GM23338 (cell line): Measurements from ENCODE around the gene TRIM54. TPM values are rescaled to one million over a fixed set of nuclear protein-coding genes. Genes with fewer than 3 reads are reported as not detected.

Experiments used
- CREB1 ChIP-seq: fragments of 250-450 bp; sonication (Bioruptor Pico); IDR thresholded peaks from 2 replicates; pipeline ENCODE4 v1.5.0; 2020; ENCODE audit warnings: low read depth, mild to moderate bottlenecking, moderate library complexity
- EZH2phosphoT487 ChIP-seq: fragments of 200-600 bp; sonication (generic); IDR thresholded peaks from one replicate; pipeline ENCODE4 v1.8.1; 2018; ENCODE audit warnings: antibody characterized with exemption; ENCODE audit not compliant: unreplicated experiment
- POLR2AphosphoS5 ChIP-seq: IDR thresholded peaks from 2 replicates; pipeline ENCODE4 v1.6.1; 2016; ENCODE audit warnings: antibody characterized with exemption, low read depth
- REST ChIP-seq: IDR thresholded peaks from one replicate; pipeline ENCODE4 v1.6.1; 2018; ENCODE audit warnings: antibody characterized with exemption; ENCODE audit not compliant: unreplicated experiment
- STAT1 ChIP-seq: IDR thresholded peaks from one replicate; pipeline ENCODE4 v1.6.1; 2016; ENCODE audit warnings: antibody characterized with exemption; ENCODE audit not compliant: unreplicated experiment
- ZNF331 ChIP-seq: fragments of 250-450 bp; sonication (Bioruptor Pico); IDR thresholded peaks from 2 replicates; pipeline ENCODE4 v1.5.0; 2020; ENCODE audit warnings: low read depth, mild to moderate bottlenecking, moderate library complexity
- polyA plus RNA-seq: library from polyadenylated mRNA; unstranded; fragments of >200 nt; fragmentation: Nextera tagmentation; extraction: Ambion mirVana; gene quantifications from 2 replicates; pipeline ENCODE4 v1.2.1, GENCODE V29; 2016
- total RNA-seq: library from RNA; depleted of rRNA; stranded (reverse); fragments of >200 nt; shearing (Covaris generic); gene quantifications from 2 replicates; pipeline ENCODE4 v1.2.3, GENCODE V29; 2014
- TF ChIP-seq, protein P1 (sequence below): fragments of 250-450 bp; sonication (Bioruptor Pico); IDR thresholded peaks from 2 replicates; pipeline ENCODE4 v1.5.0; 2020; ENCODE audit warnings: mild to moderate bottlenecking, moderate library complexity

TRIM54 gene
- total and polyA plus RNA-seq, 2 experiments from 2014 or later = 1.6 to 3.3 TPM

GRCh38 chr2:27306573-27307286, 24.5 kb downstream of the TRIM54 start (continued):
- no peak for TF ChIP-seq REST
- peak; percentile 47 for TF ChIP-seq EZH2phosphoT487
- TF ChIP-seq ZNF331 (CRISPR knock-in tag) = no peak
- no peak for TF ChIP-seq POLR2AphosphoS5
- TF ChIP-seq, protein P1, sequence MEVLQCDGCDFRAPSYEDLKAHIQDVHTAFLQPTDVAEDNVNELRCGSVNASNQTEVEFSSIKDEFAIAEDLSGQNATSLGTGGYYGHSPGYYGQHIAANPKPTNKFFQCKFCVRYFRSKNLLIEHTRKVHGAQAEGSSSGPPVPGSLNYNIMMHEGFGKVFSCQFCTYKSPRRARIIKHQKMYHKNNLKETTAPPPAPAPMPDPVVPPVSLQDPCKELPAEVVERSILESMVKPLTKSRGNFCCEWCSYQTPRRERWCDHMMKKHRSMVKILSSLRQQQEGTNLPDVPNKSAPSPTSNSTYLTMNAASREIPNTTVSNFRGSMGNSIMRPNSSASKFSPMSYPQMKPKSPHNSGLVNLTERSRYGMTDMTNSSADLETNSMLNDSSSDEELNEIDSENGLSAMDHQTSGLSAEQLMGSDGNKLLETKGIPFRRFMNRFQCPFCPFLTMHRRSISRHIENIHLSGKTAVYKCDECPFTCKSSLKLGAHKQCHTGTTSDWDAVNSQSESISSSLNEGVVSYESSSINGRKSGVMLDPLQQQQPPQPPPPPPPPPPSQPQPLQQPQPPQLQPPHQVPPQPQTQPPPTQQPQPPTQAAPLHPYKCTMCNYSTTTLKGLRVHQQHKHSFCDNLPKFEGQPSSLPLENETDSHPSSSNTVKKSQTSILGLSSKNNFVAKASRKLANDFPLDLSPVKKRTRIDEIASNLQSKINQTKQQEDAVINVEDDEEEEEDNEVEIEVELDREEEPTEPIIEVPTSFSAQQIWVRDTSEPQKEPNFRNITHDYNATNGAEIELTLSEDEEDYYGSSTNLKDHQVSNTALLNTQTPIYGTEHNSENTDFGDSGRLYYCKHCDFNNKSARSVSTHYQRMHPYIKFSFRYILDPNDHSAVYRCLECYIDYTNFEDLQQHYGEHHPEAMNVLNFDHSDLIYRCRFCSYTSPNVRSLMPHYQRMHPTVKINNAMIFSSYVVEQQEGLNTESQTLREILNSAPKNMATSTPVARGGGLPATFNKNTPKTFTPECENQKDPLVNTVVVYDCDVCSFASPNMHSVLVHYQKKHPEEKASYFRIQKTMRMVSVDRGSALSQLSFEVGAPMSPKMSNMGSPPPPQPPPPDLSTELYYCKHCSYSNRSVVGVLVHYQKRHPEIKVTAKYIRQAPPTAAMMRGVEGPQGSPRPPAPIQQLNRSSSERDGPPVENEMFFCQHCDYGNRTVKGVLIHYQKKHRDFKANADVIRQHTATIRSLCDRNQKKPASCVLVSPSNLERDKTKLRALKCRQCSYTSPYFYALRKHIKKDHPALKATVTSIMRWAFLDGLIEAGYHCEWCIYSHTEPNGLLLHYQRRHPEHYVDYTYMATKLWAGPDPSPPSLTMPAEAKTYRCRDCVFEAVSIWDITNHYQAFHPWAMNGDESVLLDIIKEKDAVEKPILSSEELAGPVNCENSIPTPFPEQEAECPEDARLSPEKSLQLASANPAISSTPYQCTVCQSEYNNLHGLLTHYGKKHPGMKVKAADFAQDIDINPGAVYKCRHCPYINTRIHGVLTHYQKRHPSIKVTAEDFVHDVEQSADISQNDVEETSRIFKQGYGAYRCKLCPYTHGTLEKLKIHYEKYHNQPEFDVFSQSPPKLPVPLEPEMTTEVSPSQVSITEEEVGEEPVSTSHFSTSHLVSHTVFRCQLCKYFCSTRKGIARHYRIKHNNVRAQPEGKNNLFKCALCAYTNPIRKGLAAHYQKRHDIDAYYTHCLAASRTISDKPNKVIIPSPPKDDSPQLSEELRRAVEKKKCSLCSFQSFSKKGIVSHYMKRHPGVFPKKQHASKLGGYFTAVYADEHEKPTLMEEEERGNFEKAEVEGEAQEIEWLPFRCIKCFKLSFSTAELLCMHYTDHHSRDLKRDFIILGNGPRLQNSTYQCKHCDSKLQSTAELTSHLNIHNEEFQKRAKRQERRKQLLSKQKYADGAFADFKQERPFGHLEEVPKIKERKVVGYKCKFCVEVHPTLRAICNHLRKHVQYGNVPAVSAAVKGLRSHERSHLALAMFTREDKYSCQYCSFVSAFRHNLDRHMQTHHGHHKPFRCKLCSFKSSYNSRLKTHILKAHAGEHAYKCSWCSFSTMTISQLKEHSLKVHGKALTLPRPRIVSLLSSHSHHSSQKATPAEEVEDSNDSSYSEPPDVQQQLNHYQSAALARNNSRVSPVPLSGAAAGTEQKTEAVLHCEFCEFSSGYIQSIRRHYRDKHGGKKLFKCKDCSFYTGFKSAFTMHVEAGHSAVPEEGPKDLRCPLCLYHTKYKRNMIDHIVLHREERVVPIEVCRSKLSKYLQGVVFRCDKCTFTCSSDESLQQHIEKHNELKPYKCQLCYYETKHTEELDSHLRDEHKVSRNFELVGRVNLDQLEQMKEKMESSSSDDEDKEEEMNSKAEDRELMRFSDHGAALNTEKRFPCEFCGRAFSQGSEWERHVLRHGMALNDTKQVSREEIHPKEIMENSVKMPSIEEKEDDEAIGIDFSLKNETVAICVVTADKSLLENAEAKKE (CRISPR knock-in tag) = no peak
- no peak for TF ChIP-seq STAT1
- no peak for TF ChIP-seq CREB1 (CRISPR knock-in tag)
